Caco-2 (cell line): Measurements from ENCODE around the gene SMIM24. TPM values are rescaled to one million over a fixed set of nuclear protein-coding genes. Genes with fewer than 3 reads are reported as not detected.
"Not testable (repeated sequence)": the region's sequence is repeated elsewhere in the genome, so short reads cannot be mapped to it uniquely, and the experiment has no call there.

Source experiments
- BruUV-seq: library from RNA; stranded (reverse); fragments of 400-500 nt; replicated peaks from 2 replicates; lab custom pipeline; 2021; lab: Mats Ljungman, UMichigan
- CTCF ChIA-PET: fragments of 300-600 bp; sonication (Branson Sonifier 250); formaldehyde crosslinking; loops from one replicate; lab custom pipeline; 2022; ENCODE audit warnings: antibody characterized with exemption; lab: Charles Lee
- POLR2A ChIA-PET: fragments of 300-600 bp; sonication (Branson Sonifier 250); formaldehyde crosslinking; loops from one replicate; lab custom pipeline; 2022; ENCODE audit warnings: antibody characterized with exemption; lab: Charles Lee
- DNase-seq, 2 experiments: peaks; one replicate each; pipeline versions ENCODE4 v3.0.0 to v3.0.0-alpha.2; 2020 to 2022
- H3K27me3 ChIP-seq: replicated peaks from 2 replicates; pipeline ENCODE4 v1.6.0; 2011; ENCODE audit warnings: low read length; ENCODE audit not compliant: control insufficient read depth, insufficient read depth
- H3K36me3 ChIP-seq: 2 replicates; pipeline ENCODE4 v1.5.1; 2011; ENCODE audit warnings: low read length; ENCODE audit not compliant: control insufficient read depth, insufficient read depth
- H3K4me1 ChIP-seq: fragments of 250-450 bp; sonication (Bioruptor Pico); 2 replicates; pipeline ENCODE4 v1.5.1; 2020; ENCODE audit warnings: mild to moderate bottlenecking
- H3K4me3 ChIP-seq: 2 replicates; pipeline ENCODE4 v1.5.1; 2011; ENCODE audit warnings: low read depth, mild to moderate bottlenecking, control low read depth, low read length
- H3K9me3 ChIP-seq: fragments of 250-450 bp; sonication (Bioruptor Pico); 2 replicates; pipeline ENCODE4 v1.5.1; 2020; ENCODE audit warnings: mild to moderate bottlenecking, moderate library complexity
- H3K27ac Mint-ChIP-seq: one replicate; pipeline ENCODE4 v1.8.0; 2022; ENCODE audit warnings: mixed read lengths; ENCODE audit not compliant: unreplicated experiment
- H3K27me3 Mint-ChIP-seq: one replicate; pipeline ENCODE4 v1.8.0; 2022; ENCODE audit warnings: mixed read lengths; ENCODE audit not compliant: insufficient read depth, unreplicated experiment
- H3K36me3 Mint-ChIP-seq: one replicate; pipeline ENCODE4 v1.8.0; 2022; ENCODE audit warnings: mild to moderate bottlenecking, mixed read lengths; ENCODE audit not compliant: insufficient read depth, unreplicated experiment
- H3K4me1 Mint-ChIP-seq: one replicate; pipeline ENCODE4 v1.8.0; 2022; ENCODE audit warnings: low read depth, mixed read lengths; ENCODE audit not compliant: unreplicated experiment
- H3K4me3 Mint-ChIP-seq: one replicate; pipeline ENCODE4 v1.8.0; 2022; ENCODE audit warnings: mild to moderate bottlenecking, moderate library complexity, mixed read lengths; ENCODE audit not compliant: unreplicated experiment
- H3K9me3 Mint-ChIP-seq: one replicate; pipeline ENCODE4 v1.8.0; 2022; ENCODE audit warnings: mixed read lengths; ENCODE audit not compliant: unreplicated experiment
- CTCF ChIP-seq, 2 experiments: fragments of 200-600 bp in 1 of 2; IDR thresholded peaks; 1 replicate in 1 of 2; 2 replicates in 1 of 2; pipeline versions ENCODE4 v1.5.1 to v1.8.0; 2011 to 2022; ENCODE audit warnings: antibody characterized with exemption in 1 of 2, control low read depth in 1 of 2, inconsistent platforms in 1 of 2, low read depth in 1 of 2, low read length in 1 of 2, mild to moderate bottlenecking in 1 of 2, moderate library complexity in 1 of 2; ENCODE audit not compliant: insufficient read depth in 1 of 2, severe bottlenecking in 1 of 2, unreplicated experiment in 1 of 2
- intact Hi-C: fragments of 100-400 bp; cut with micrococcal nuclease; formaldehyde crosslinking; loops from one replicate; pipeline ENCODE4 v1.10.0; 2022; ENCODE audit not compliant: unreplicated experiment
- total RNA-seq: library from RNA; stranded (reverse); gene quantifications from 2 replicates; pipeline ENCODE4 v1.2.3, GENCODE V29; 2022

SMIM24 gene
- total RNA-seq, 1 experiment from 2014 or later = 1.7 TPM

DNA sequence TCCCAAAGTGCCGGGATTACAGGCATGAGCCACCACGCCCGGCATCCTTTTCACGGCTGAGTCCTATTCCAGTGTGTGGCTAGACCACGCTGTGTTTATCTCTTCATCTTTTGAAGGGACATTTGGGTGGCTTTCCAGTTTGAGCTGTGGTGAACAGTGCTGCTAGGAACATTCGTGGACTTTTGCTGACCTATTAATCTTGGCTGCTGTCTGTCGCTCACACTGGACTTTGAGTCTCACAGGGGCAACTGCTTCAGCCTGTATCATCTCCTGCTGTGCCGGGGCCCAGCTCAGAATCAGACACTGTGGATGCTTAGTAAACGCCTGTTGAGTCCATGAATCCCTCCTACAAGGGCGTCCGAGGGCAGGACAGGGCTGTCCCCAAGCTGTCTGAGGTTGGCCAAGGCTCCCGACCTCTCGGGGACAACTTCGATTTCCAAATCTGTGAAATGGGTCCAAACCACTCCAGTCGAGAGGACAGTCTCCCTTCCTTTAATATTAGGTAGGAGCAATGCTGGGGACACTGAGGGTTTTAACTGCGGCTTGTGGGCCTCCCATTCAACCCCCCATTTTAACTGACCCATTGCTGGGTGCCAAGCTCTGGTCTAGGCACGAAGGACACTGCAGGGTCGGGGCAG lies 48.4 kb downstream of the SMIM24 start:
- ChIA-PET POLR2A (no interaction called here), CTCF (interaction anchor here (0.6 to 1.4 kb wide), 2 partner anchors 53 to 169 kb away, joined by 3 to 5 read pairs; no protein-coding TSS in a partner anchor)
- Histone ChIP-seq H3K36me3 (no peaks in the 10 kb centered on the region), H3K4me1 (no peaks in the 10 kb centered on the region), H3K27me3 (no peaks in the 10 kb centered on the region), H3K4me3 (no peak overlapping the region), H3K9me3 (no peaks in the 10 kb centered on the region)
- no peak for DNase-seq
- Mint-ChIP-seq H3K27me3 (no peaks in the 10 kb centered on the region), H3K36me3 (no peaks in the 10 kb centered on the region), H3K4me1 (no peaks in the 10 kb centered on the region), H3K4me3 (no peak overlapping the region), H3K27ac (no peak overlapping the region), H3K9me3 (no peaks in the 10 kb centered on the region)
- no peak for TF ChIP-seq CTCF (IDR thresholded peaks at IDR 0.05; ENCODE audit: insufficient read depth in 1 of 2, low read depth in 1 of 2, low read length in 1 of 2, severe bottlenecking in 1 of 2, unreplicated experiment in 1 of 2)
- intact Hi-C loops = no loop called here
- no TSS peak for BruUV-seq

GRCh38 chr19:3430366-3430680 lies 50.0 kb downstream of the SMIM24 start:
- H3K36me3 ChIP-seq, DNase-seq, H3K27me3 Mint-ChIP-seq, H3K27me3 ChIP-seq, BruUV-seq, H3K4me1 ChIP-seq, intact Hi-C loops, H3K4me3 ChIP-seq, H3K27ac Mint-ChIP-seq, H3K9me3 Mint-ChIP-seq, POLR2A ChIA-PET, H3K4me1 Mint-ChIP-seq, H3K4me3 Mint-ChIP-seq, H3K36me3 Mint-ChIP-seq, H3K9me3 ChIP-seq: not testable (repeated sequence)
- CTCF ChIA-PET = interaction anchor here (0.8 to 1.8 kb wide), 4 partner anchors 42 to 104 kb away, joined by 3 to 12 read pairs (median 4); no protein-coding TSS in a partner anchor

GRCh38 chr19:3426433-3426832 lies 53.9 kb downstream of the SMIM24 start:
- intact Hi-C loops = no loop called here
- Mint-ChIP-seq H3K4me3 (no peak overlapping the region), H3K27ac (no peak overlapping the region), H3K27me3 (no peaks in the 10 kb centered on the region), H3K4me1 (no peaks in the 10 kb centered on the region), H3K9me3 (no peaks in the 10 kb centered on the region), H3K36me3 (no peaks in the 10 kb centered on the region)
- no TSS peak for BruUV-seq
- Histone ChIP-seq H3K4me1 (no peaks in the 10 kb centered on the region), H3K36me3 (no peaks in the 10 kb centered on the region), H3K27me3 (no peaks in the 10 kb centered on the region), H3K4me3 (no peak overlapping the region), H3K9me3 (no peaks in the 10 kb centered on the region)
- POLR2A ChIA-PET = no interaction called here
- no peak for TF ChIP-seq CTCF (IDR thresholded peaks at IDR 0.05; ENCODE audit: insufficient read depth in 1 of 2, low read depth in 1 of 2, low read length in 1 of 2, severe bottlenecking in 1 of 2, unreplicated experiment in 1 of 2)
- CTCF ChIA-PET = no interaction called here
- no peak for DNase-seq

Other genes with a start within 250 kb of the SMIM24 start
- 5.1 and 5.5 TPM in 2 replicates for gene NFIC, start 113.9 kb downstream of the SMIM24 start, total RNA-seq
- not detected in 2 replicates for gene SMIM44, start 2.9 kb upstream of the SMIM24 start, total RNA-seq
- gene DOHH, start 20.1 kb upstream of the SMIM24 start, total RNA-seq = 17.4 and 18.3 TPM in 2 replicates
- 58.1 and 59.1 TPM in 2 replicates for gene FZR1, start 25.8 kb upstream of the SMIM24 start, total RNA-seq
- 1.5 and 1.9 TPM in 2 replicates for gene TEKTIP1, start 58.6 kb upstream of the SMIM24 start, total RNA-seq
- gene MFSD12, start 77.1 kb upstream of the SMIM24 start, total RNA-seq = 60.6 and 61.7 TPM in 2 replicates
- 33.9 and 34.5 TPM in 2 replicates for gene HMG20B, start 92.4 kb upstream of the SMIM24 start, total RNA-seq
- gene GIPC3, start 105.0 kb upstream of the SMIM24 start, total RNA-seq = not detected in 2 replicates
- gene TBXA2R, start 126.3 kb upstream of the SMIM24 start, total RNA-seq = 0.11 TPM in 1 of 2 replicates, not detected in the other
- 32.2 and 33.9 TPM in 2 replicates for gene CACTIN, start 146.3 kb upstream of the SMIM24 start, total RNA-seq
- gene PIP5K1C, start 219.9 kb upstream of the SMIM24 start, total RNA-seq = 24.5 and 27.0 TPM in 2 replicates
- 79.3 and 83.6 TPM in 2 replicates for gene TJP3, start 227.9 kb upstream of the SMIM24 start, total RNA-seq